Caki2 (cell line): ENCODE data around the gene P4HB. TPM values are rescaled to one million over a fixed set of nuclear protein-coding genes. Genes with fewer than 3 reads are reported as not detected.
A peak's percentile ranks its signal among the peaks of the same experiment; 100 is the strongest.

Experiments used
- DNase-seq: peaks from one replicate; pipeline ENCODE4 v3.0.0-alpha.2; 2015; ENCODE audit warnings: low read depth
- in situ Hi-C: cut with HindIII; loops from 2 replicates; pipeline ENCODE4 v1.10.0; 2016; ENCODE audit warnings: low sequenced_read_pairs, low pct_unique_long_range_greater_than_20kb, mixed read lengths
- total RNA-seq: library from RNA; depleted of rRNA; stranded (reverse); fragments of >200 nt; shearing (Covaris generic); gene quantifications from 2 replicates; pipeline ENCODE4 v1.2.3, GENCODE V29; 2014; ENCODE audit warnings: low replicate concordance

The P4HB gene
- total RNA-seq, 1 experiment from 2014 or later: 796 TPM

GRCh38 chr17:81822312-81822637 lies 38.1 kb downstream of the P4HB start:
- in situ Hi-C loops: no loop called here
- DNase-seq: no peak

- DNase-seq: no peak
- in situ Hi-C loops: no loop called here
Measured at GRCh38 chr17:81821603-81822311, 38.6 kb downstream of the P4HB start.

GRCh38 chr17:81821147-81821546 lies 39.2 kb downstream of the P4HB start:
- in situ Hi-C loops: no loop called here
- DNase-seq: no peak

GRCh38 chr17:81819708-81820107 lies 40.6 kb downstream of the P4HB start:
- in situ Hi-C loops: no loop called here
- no peak for DNase-seq

- in situ Hi-C loops: no loop called here
- DNase-seq: no peak
Measured at GRCh38 chr17:81817758-81818147, 42.6 kb downstream of the P4HB start.

- no peak for DNase-seq
- in situ Hi-C loops: no loop called here
Measured at GRCh38 chr17:81815646-81815986, 44.7 kb downstream of the P4HB start.

- in situ Hi-C loops: no loop called here
- DNase-seq: peak; percentile 74
Measured at GRCh38 chr17:81814748-81815645, 45.3 kb downstream of the P4HB start.

GRCh38 chr17:81813861-81814683 lies 46.3 kb downstream of the P4HB start:
- in situ Hi-C loops: no loop called here
- DNase-seq: no peak

- DNase-seq: no peak
Measured at GRCh38 chr17:81813371-81813684, 47.0 kb downstream of the P4HB start.

GRCh38 chr17:81812571-81813370 lies 47.6 kb downstream of the P4HB start:
- in situ Hi-C loops: no loop called here

More at GRCh38 chr17:81813371-81813684, 47.0 kb downstream of the P4HB start:
- in situ Hi-C loops: no loop called here

GRCh38 chr17:81811705-81812570 lies 48.4 kb downstream of the P4HB start:
- no peak for DNase-seq
- in situ Hi-C loops: no loop called here

More at GRCh38 chr17:81812571-81813370, 47.6 kb downstream of the P4HB start:
- no peak for DNase-seq

GRCh38 chr17:81810892-81811704 lies 49.2 kb downstream of the P4HB start:
- no peak for DNase-seq
- in situ Hi-C loops: no loop called here

GRCh38 chr17:81810476-81810875 lies 49.9 kb downstream of the P4HB start:
- in situ Hi-C loops: no loop called here
- no peak for DNase-seq

GRCh38 chr17:81809556-81809998 lies 50.8 kb downstream of the P4HB start:
- in situ Hi-C loops: no loop called here

GRCh38 chr17:81808778-81809555 lies 51.4 kb downstream of the P4HB start:
- DNase-seq: no peak
- in situ Hi-C loops: no loop called here

More at GRCh38 chr17:81809556-81809998, 50.8 kb downstream of the P4HB start:
- DNase-seq: no peak

GRCh38 chr17:81807839-81808238 lies 52.5 kb downstream of the P4HB start:
- DNase-seq: no peak
- in situ Hi-C loops: no loop called here
